Fibroblast of lung (primary cell): Measurements from ENCODE around the gene TIMM22. TPM values are rescaled to one million over a fixed set of nuclear protein-coding genes. Genes with fewer than 3 reads are reported as not detected.

Experiments used
- DNase-seq, 2 donors: peaks; one replicate each; pipeline versions ENCODE4 v3.0.0 to v3.0.0-alpha.2; 2010; ENCODE audit warnings: low read depth in 2 of 2
- H2AFZ ChIP-seq: 2 replicates; pipeline ENCODE4 v1.5.1; 2012; ENCODE audit warnings: low read length, control low read depth, inconsistent platforms
- H3K27ac ChIP-seq: 2 replicates; pipeline ENCODE4 v1.5.1; 2011; ENCODE audit warnings: low read length, control low read depth; ENCODE audit not compliant: insufficient read depth
- H3K27me3 ChIP-seq: 2 replicates; pipeline ENCODE4 v1.5.1; 2011; ENCODE audit warnings: mild to moderate bottlenecking, low read length; ENCODE audit not compliant: control insufficient read depth, insufficient read depth
- H3K36me3 ChIP-seq: 2 replicates; pipeline ENCODE4 v1.5.1; 2011; ENCODE audit warnings: low read length; ENCODE audit not compliant: control insufficient read depth, insufficient read depth
- H3K4me1 ChIP-seq: 2 replicates; pipeline ENCODE4 v1.5.1; 2011; ENCODE audit warnings: low read length; ENCODE audit not compliant: control insufficient read depth, insufficient read depth; ENCODE audit errors: extremely low read depth
- H3K4me2 ChIP-seq: 2 replicates; pipeline ENCODE4 v1.5.1; 2011; ENCODE audit warnings: low read length, control low read depth; ENCODE audit not compliant: insufficient read depth; ENCODE audit errors: extremely low read depth
- H3K4me3 ChIP-seq, 4 experiments: fragments of 200-600 bp in 1 of 4; sonication (generic) in 1 of 4; replicated peaks in 1 of 4; 2 replicates each; pipeline ENCODE4 v1.5.1; 2011 to 2016; ENCODE audit warnings: low read length in 4 of 4, low read depth in 3 of 4, mild to moderate bottlenecking in 3 of 4, control low read depth in 2 of 4, inconsistent platforms in 1 of 4, mixed read lengths in 1 of 4; ENCODE audit not compliant: insufficient read depth in 1 of 4; ENCODE audit errors: control extremely low read depth in 1 of 4
- H3K79me2 ChIP-seq: 2 replicates; pipeline ENCODE4 v1.5.1; 2012; ENCODE audit warnings: mild to moderate bottlenecking, low read length, inconsistent platforms; ENCODE audit not compliant: control insufficient read depth, insufficient read depth
- H3K9ac ChIP-seq: 2 replicates; pipeline ENCODE4 v1.5.1; 2011; ENCODE audit warnings: mild to moderate bottlenecking, low read length, control low read depth; ENCODE audit not compliant: insufficient read depth
- H3K9me3 ChIP-seq: 2 replicates; pipeline ENCODE4 v1.5.1; 2012; ENCODE audit warnings: low read depth, low read length; ENCODE audit not compliant: control insufficient read depth, insufficient read depth
- H4K20me1 ChIP-seq: 2 replicates; pipeline ENCODE4 v1.5.1; 2011; ENCODE audit warnings: low read length; ENCODE audit not compliant: control insufficient read depth, insufficient read depth; ENCODE audit errors: extremely low read depth
- EZH2 ChIP-seq: IDR thresholded peaks from 2 replicates; pipeline ENCODE4 v1.5.1; 2012; ENCODE audit warnings: low read length, control low read depth, mild to moderate bottlenecking; ENCODE audit errors: missing control alignments
- polyA plus RNA-seq, 2 donors: library from polyadenylated mRNA; depleted of rRNA in 1 of 2; stranded (reverse) in 1 of 2; unstranded in 1 of 2; fragments of >200 nt; gene quantifications; 2 replicates each; pipeline ENCODE4 v1.2.1, GENCODE V29; 2011 to 2012; ENCODE audit warnings: missing spikeins in 1 of 2
- total RNA-seq: library from RNA; depleted of rRNA; stranded (reverse); fragments of >200 nt; gene quantifications from 2 replicates; pipeline ENCODE4 v1.2.1, GENCODE V29; 2014
- TF ChIP-seq, protein P1 (sequence below), 2 donors: IDR thresholded peaks in 1 of 2; conservative IDR thresholded peaks in 1 of 2; 1 replicate in 1 of 2; 2 replicates in 1 of 2; pipeline ENCODE4 v1.5.1; 2011 to 2012; ENCODE audit warnings: low read length in 2 of 2, control low read depth in 1 of 2, inconsistent platforms in 1 of 2, low read depth in 1 of 2, mild to moderate bottlenecking in 1 of 2

TIMM22 gene
- total and polyA plus RNA-seq, 2 donors (not counting 1 experiment from before 2014, with no cell fraction given), result 13.4 to 17.4 TPM

GRCh38 chr17:1007310-1008007 is 10.5 kb downstream of the TIMM22 start:
- H3K4me1 ChIP-seq, result peaks cover 26% of the 10 kb centered on the region
- no peak overlapping the region for H3K4me2 ChIP-seq
- H4K20me1 ChIP-seq, result no peaks in the 10 kb centered on the region
- H3K4me3 ChIP-seq, result no peak overlapping the region
- H3K9me3 ChIP-seq, result no peaks in the 10 kb centered on the region
- H3K27ac ChIP-seq, result no peak overlapping the region
- no peak overlapping the region for H3K9ac ChIP-seq
- no peaks in the 10 kb centered on the region for H3K27me3 ChIP-seq
- no peak for DNase-seq
- peaks cover 17% of the 10 kb centered on the region for H3K36me3 ChIP-seq
- H3K79me2 ChIP-seq, result no peaks in the 10 kb centered on the region
- H2AFZ ChIP-seq, result no peak overlapping the region
- TF ChIP-seq, protein P1, sequence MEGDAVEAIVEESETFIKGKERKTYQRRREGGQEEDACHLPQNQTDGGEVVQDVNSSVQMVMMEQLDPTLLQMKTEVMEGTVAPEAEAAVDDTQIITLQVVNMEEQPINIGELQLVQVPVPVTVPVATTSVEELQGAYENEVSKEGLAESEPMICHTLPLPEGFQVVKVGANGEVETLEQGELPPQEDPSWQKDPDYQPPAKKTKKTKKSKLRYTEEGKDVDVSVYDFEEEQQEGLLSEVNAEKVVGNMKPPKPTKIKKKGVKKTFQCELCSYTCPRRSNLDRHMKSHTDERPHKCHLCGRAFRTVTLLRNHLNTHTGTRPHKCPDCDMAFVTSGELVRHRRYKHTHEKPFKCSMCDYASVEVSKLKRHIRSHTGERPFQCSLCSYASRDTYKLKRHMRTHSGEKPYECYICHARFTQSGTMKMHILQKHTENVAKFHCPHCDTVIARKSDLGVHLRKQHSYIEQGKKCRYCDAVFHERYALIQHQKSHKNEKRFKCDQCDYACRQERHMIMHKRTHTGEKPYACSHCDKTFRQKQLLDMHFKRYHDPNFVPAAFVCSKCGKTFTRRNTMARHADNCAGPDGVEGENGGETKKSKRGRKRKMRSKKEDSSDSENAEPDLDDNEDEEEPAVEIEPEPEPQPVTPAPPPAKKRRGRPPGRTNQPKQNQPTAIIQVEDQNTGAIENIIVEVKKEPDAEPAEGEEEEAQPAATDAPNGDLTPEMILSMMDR (conservative IDR thresholded peaks at IDR 0.05 in 1 of 2, IDR thresholded peaks at IDR 0.05 in 1 of 2; ENCODE audit: low read depth in 1 of 2, low read length in 2 of 2), result no peak
- no peak for TF ChIP-seq EZH2

DNA sequence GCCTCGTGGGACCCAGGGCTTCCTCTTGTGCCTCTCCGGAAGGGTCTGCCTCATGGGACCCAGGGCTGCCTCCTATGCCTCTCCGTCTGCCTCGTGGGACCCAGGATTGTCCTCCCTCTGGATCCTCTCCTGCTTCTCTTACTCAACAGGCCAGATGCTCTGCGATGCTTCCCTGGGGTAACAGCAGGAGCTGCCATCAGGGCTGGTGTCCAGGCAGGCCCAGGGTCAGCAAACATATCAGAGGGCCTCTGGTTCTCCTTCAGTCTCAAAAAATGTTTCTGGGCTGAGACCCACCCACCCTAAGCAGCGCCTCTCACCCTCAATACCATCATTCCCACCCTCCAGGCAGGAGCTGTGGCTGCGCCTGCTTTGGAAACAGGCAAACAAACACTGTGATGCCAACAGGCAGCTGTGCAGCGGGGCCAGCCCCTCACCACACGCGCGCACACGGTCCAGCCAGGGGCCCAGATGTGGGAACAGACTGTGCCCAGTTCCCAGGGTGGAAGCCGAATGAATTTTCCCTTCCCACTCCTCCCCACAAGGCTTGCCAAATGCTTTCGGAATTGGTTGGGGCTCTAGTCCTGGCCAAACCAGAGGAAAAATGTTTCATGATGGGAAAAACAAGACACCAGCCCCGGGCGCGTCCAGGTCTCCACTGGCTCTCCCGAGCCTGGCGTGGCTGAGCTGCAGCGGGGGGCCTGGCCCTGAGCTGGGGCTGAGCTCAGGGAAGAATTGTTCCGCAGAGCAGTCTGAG is 11.3 kb downstream of the TIMM22 start:
- Histone ChIP-seq H3K9me3 (no peaks in the 10 kb centered on the region), H3K4me3 (no peak overlapping the region), H3K36me3 (peaks cover 17% of the 10 kb centered on the region), H3K27ac (no peak overlapping the region), H3K9ac (no peak overlapping the region), H4K20me1 (no peaks in the 10 kb centered on the region), H3K4me1 (peaks cover 20% of the 10 kb centered on the region), H2AFZ (no peak overlapping the region), H3K4me2 (no peak overlapping the region), H3K27me3 (no peaks in the 10 kb centered on the region), H3K79me2 (no peaks in the 10 kb centered on the region)
- DNase-seq, result peak in 1 of 2 donors; percentile 75
- TF ChIP-seq EZH2, result no peak
- TF ChIP-seq, protein P1 (conservative IDR thresholded peaks at IDR 0.05 in 1 of 2, IDR thresholded peaks at IDR 0.05 in 1 of 2; ENCODE audit: low read depth in 1 of 2, low read length in 2 of 2), result no peak

GRCh38 chr17:1009229-1010085 is 12.5 kb downstream of the TIMM22 start:
- Histone ChIP-seq H2AFZ (no peak overlapping the region), H4K20me1 (no peaks in the 10 kb centered on the region), H3K4me2 (no peak overlapping the region), H3K9me3 (no peaks in the 10 kb centered on the region), H3K4me3 (no peak overlapping the region), H3K4me1 (peaks cover 11% of the 10 kb centered on the region), H3K27me3 (no peaks in the 10 kb centered on the region), H3K27ac (no peak overlapping the region), H3K9ac (no peak overlapping the region), H3K79me2 (no peaks in the 10 kb centered on the region), H3K36me3 (peaks cover 16% of the 10 kb centered on the region)
- DNase-seq, result no peak
- TF ChIP-seq, protein P1 (conservative IDR thresholded peaks at IDR 0.05 in 1 of 2, IDR thresholded peaks at IDR 0.05 in 1 of 2; ENCODE audit: low read depth in 1 of 2, low read length in 2 of 2), result no peak
- no peak for TF ChIP-seq EZH2
